GM23338 (cell line): ENCODE results near the gene LCE1E. TPM values are rescaled to one million over a fixed set of nuclear protein-coding genes. Genes with fewer than 3 reads are reported as not detected.

ENCODE experiments used
- ATAC-seq: fragments of 200-7000 bp; cut with Tn5 transposase; 3 replicates; pipeline ENCODE4 v1.9.1; 2020
- DNase-seq: peaks from one replicate; pipeline ENCODE4 v3.0.0-alpha.2; 2015; ENCODE audit warnings: low spot score
- H2AFZ ChIP-seq: fragments of 200-600 bp; sonication (generic); 2 replicates; pipeline ENCODE4 v1.8.0; 2016; ENCODE audit warnings: antibody characterized with exemption, mild to moderate bottlenecking, moderate library complexity
- H3F3A ChIP-seq: fragments of 200-600 bp; sonication (generic); replicated peaks from 2 replicates; pipeline ENCODE4 v1.8.0; 2017; ENCODE audit warnings: antibody characterized with exemption, mixed run types, low read depth
- H3K27ac ChIP-seq: fragments of 200-600 bp; sonication (generic); 2 replicates; pipeline ENCODE4 v1.6.1; 2016; ENCODE audit warnings: low read depth
- H3K27me3 ChIP-seq: fragments of 200-600 bp; sonication (generic); 2 replicates; pipeline ENCODE4 v1.8.0; 2016; ENCODE audit warnings: mild to moderate bottlenecking, mixed run types, moderate library complexity; ENCODE audit not compliant: insufficient read depth
- H3K36me3 ChIP-seq: fragments of 200-600 bp; sonication (generic); 2 replicates; pipeline ENCODE4 v1.8.0; 2016; ENCODE audit warnings: mild to moderate bottlenecking; ENCODE audit not compliant: insufficient read depth
- H3K4me1 ChIP-seq: fragments of 200-600 bp; sonication (generic); 2 replicates; pipeline ENCODE4 v1.8.0; 2016; ENCODE audit warnings: mild to moderate bottlenecking, moderate library complexity; ENCODE audit not compliant: insufficient read depth
- H3K4me2 ChIP-seq: fragments of 200-600 bp; sonication (generic); 2 replicates; pipeline ENCODE4 v1.7.1; 2017; ENCODE audit warnings: mixed run types
- H3K4me3 ChIP-seq: fragments of 200-600 bp; sonication (generic); 2 replicates; pipeline ENCODE4 v1.6.1; 2016; ENCODE audit warnings: mixed run types
- H3K79me2 ChIP-seq: fragments of 200-600 bp; sonication (generic); replicated peaks from 2 replicates; pipeline ENCODE4 v1.8.0; 2017; ENCODE audit warnings: mild to moderate bottlenecking; ENCODE audit not compliant: insufficient read depth
- H3K9me2 ChIP-seq: fragments of 200-600 bp; sonication (generic); 2 replicates; pipeline ENCODE4 v1.8.0; 2017; ENCODE audit not compliant: insufficient read depth
- H4K20me1 ChIP-seq: fragments of 200-600 bp; sonication (generic); replicated peaks from 2 replicates; pipeline ENCODE4 v1.8.0; 2017; ENCODE audit warnings: mild to moderate bottlenecking; ENCODE audit not compliant: insufficient read depth
- H3K27ac Mint-ChIP-seq: 2 replicates; pipeline ENCODE4 v1.8.0; 2020; ENCODE audit warnings: inconsistent platforms, mild to moderate bottlenecking, moderate library complexity, mixed read lengths
- H3K27me3 Mint-ChIP-seq: 3 replicates; pipeline ENCODE4 v1.8.0; 2022; ENCODE audit warnings: low read depth, mild to moderate bottlenecking, moderate library complexity, mixed read lengths, inconsistent platforms; ENCODE audit not compliant: insufficient read depth, poor library complexity
- H3K36me3 Mint-ChIP-seq: 3 replicates; pipeline ENCODE4 v1.8.0; 2021; ENCODE audit warnings: low read depth, mild to moderate bottlenecking, inconsistent platforms, moderate library complexity, mixed read lengths
- H3K4me1 Mint-ChIP-seq: 3 replicates; pipeline ENCODE4 v1.8.0; 2020; ENCODE audit warnings: mild to moderate bottlenecking, inconsistent platforms, mixed read lengths
- H3K4me3 Mint-ChIP-seq: 3 replicates; pipeline ENCODE4 v1.8.0; 2021; ENCODE audit warnings: moderate library complexity, mild to moderate bottlenecking, inconsistent platforms, mixed read lengths
- H3K9me3 Mint-ChIP-seq: 3 replicates; pipeline ENCODE4 v1.8.0; 2020; ENCODE audit warnings: moderate library complexity, mild to moderate bottlenecking, inconsistent platforms, mixed read lengths
- CREB1 ChIP-seq: fragments of 250-450 bp; sonication (Bioruptor Pico); IDR thresholded peaks from 2 replicates; pipeline ENCODE4 v1.5.0; 2020; ENCODE audit warnings: low read depth, mild to moderate bottlenecking, moderate library complexity
- EZH2 ChIP-seq: fragments of 200-600 bp; sonication (generic); IDR thresholded peaks from one replicate; pipeline ENCODE4 v1.8.0; 2017; ENCODE audit warnings: antibody characterized with exemption, mild to moderate bottlenecking, low read depth; ENCODE audit not compliant: unreplicated experiment
- EZH2phosphoT487 ChIP-seq: fragments of 200-600 bp; sonication (generic); IDR thresholded peaks from one replicate; pipeline ENCODE4 v1.8.1; 2018; ENCODE audit warnings: antibody characterized with exemption; ENCODE audit not compliant: unreplicated experiment
- JUNB ChIP-seq: IDR thresholded peaks from one replicate; pipeline ENCODE4 v1.6.1; 2016; ENCODE audit warnings: antibody characterized with exemption; ENCODE audit not compliant: unreplicated experiment
- NANOG ChIP-seq: IDR thresholded peaks from 2 replicates; pipeline ENCODE4 v1.6.1; 2016; ENCODE audit warnings: antibody characterized with exemption, borderline replicate concordance
- POLR2AphosphoS5 ChIP-seq: IDR thresholded peaks from 2 replicates; pipeline ENCODE4 v1.6.1; 2016; ENCODE audit warnings: antibody characterized with exemption, low read depth
- STAT1 ChIP-seq: IDR thresholded peaks from one replicate; pipeline ENCODE4 v1.6.1; 2016; ENCODE audit warnings: antibody characterized with exemption; ENCODE audit not compliant: unreplicated experiment
- ZNF114 ChIP-seq: fragments of 250-450 bp; sonication (Bioruptor Pico); IDR thresholded peaks from 2 replicates; pipeline ENCODE4 v1.5.0; 2020; ENCODE audit warnings: mild to moderate bottlenecking, moderate library complexity
- ZNF331 ChIP-seq: fragments of 250-450 bp; sonication (Bioruptor Pico); IDR thresholded peaks from 2 replicates; pipeline ENCODE4 v1.5.0; 2020; ENCODE audit warnings: low read depth, mild to moderate bottlenecking, moderate library complexity
- polyA plus RNA-seq: library from polyadenylated mRNA; unstranded; fragments of >200 nt; fragmentation: Nextera tagmentation; extraction: Ambion mirVana; gene quantifications from 2 replicates; pipeline ENCODE4 v1.2.1, GENCODE V29; 2016
- total RNA-seq: library from RNA; depleted of rRNA; stranded (reverse); fragments of >200 nt; shearing (Covaris generic); gene quantifications from 2 replicates; pipeline ENCODE4 v1.2.3, GENCODE V29; 2014
- TF ChIP-seq, protein P1 (sequence below): IDR thresholded peaks from 2 replicates; pipeline ENCODE4 v1.6.1; 2016; ENCODE audit warnings: antibody characterized with exemption
- TF ChIP-seq, protein P2 (sequence below): fragments of 250-450 bp; sonication (Bioruptor Pico); IDR thresholded peaks from 2 replicates; pipeline ENCODE4 v1.5.0; 2020; ENCODE audit warnings: mild to moderate bottlenecking, moderate library complexity
- TF ChIP-seq, protein P3 (sequence below), 2 experiments: fragments of 200-600 bp in 1 of 2; sonication (generic) in 1 of 2; conservative IDR thresholded peaks; 2 replicates each; pipeline versions ENCODE4 v1.5.1 to v1.6.1; 2016 to 2017; ENCODE audit warnings: antibody characterized with exemption in 2 of 2, low read depth in 2 of 2, mild to moderate bottlenecking in 2 of 2, moderate library complexity in 1 of 2
- TF ChIP-seq, protein P4 (sequence below): IDR thresholded peaks from one replicate; pipeline ENCODE4 v1.6.1; 2018; ENCODE audit warnings: antibody characterized with exemption; ENCODE audit not compliant: unreplicated experiment

LCE1E gene
- total and polyA plus RNA-seq, 2 experiments from 2014 or later = not detected

DNA sequence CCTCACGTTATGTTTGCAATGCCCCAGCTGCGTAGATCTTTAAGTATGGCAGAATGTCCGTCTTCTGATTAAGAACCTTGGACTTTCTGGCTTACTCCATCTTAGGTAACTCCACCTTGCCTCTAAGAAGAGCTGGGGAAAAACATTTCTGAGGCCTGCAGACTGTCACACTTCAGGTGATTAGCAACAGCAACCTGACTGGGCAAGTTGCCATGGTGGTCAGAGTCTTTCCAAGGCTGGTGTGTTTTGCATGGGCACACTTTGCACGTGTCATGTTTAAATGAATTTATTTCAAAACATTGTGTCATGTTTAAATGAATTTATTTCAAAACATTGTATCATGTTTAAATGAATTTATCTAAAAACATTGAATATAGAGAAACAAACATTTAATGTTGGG lies 27.4 kb upstream of the LCE1E start:
- H3K27me3 Mint-ChIP-seq = peaks cover 5% of the 10 kb centered on the region
- H3K9me3 Mint-ChIP-seq = no peaks in the 10 kb centered on the region; the same call in 2 of the 3 replicates
- H3K4me1 Mint-ChIP-seq = peaks cover 15% of the 10 kb centered on the region; the same call in 2 of the 3 replicates
- no peaks in the 10 kb centered on the region for H4K20me1 ChIP-seq
- 0 out of 2 replicates have a peak, but pooled peaks cover under 1% of the 10 kb centered on the region for H3K9me2 ChIP-seq
- no peak overlapping the region for H2AFZ ChIP-seq
- ATAC-seq (no peak), DNase-seq (no peak)
- TF ChIP-seq STAT1 (no peak), JUNB (no peak), NANOG (no peak), EZH2phosphoT487 (no peak), CREB1 (CRISPR knock-in tag) (no peak), EZH2 (no peak), POLR2AphosphoS5 (no peak), ZNF331 (no peak), ZNF114 (CRISPR knock-in tag) (no peak)
- TF ChIP-seq, protein P1, sequence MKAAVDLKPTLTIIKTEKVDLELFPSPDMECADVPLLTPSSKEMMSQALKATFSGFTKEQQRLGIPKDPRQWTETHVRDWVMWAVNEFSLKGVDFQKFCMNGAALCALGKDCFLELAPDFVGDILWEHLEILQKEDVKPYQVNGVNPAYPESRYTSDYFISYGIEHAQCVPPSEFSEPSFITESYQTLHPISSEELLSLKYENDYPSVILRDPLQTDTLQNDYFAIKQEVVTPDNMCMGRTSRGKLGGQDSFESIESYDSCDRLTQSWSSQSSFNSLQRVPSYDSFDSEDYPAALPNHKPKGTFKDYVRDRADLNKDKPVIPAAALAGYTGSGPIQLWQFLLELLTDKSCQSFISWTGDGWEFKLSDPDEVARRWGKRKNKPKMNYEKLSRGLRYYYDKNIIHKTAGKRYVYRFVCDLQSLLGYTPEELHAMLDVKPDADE = no peak
- TF ChIP-seq, protein P2, sequence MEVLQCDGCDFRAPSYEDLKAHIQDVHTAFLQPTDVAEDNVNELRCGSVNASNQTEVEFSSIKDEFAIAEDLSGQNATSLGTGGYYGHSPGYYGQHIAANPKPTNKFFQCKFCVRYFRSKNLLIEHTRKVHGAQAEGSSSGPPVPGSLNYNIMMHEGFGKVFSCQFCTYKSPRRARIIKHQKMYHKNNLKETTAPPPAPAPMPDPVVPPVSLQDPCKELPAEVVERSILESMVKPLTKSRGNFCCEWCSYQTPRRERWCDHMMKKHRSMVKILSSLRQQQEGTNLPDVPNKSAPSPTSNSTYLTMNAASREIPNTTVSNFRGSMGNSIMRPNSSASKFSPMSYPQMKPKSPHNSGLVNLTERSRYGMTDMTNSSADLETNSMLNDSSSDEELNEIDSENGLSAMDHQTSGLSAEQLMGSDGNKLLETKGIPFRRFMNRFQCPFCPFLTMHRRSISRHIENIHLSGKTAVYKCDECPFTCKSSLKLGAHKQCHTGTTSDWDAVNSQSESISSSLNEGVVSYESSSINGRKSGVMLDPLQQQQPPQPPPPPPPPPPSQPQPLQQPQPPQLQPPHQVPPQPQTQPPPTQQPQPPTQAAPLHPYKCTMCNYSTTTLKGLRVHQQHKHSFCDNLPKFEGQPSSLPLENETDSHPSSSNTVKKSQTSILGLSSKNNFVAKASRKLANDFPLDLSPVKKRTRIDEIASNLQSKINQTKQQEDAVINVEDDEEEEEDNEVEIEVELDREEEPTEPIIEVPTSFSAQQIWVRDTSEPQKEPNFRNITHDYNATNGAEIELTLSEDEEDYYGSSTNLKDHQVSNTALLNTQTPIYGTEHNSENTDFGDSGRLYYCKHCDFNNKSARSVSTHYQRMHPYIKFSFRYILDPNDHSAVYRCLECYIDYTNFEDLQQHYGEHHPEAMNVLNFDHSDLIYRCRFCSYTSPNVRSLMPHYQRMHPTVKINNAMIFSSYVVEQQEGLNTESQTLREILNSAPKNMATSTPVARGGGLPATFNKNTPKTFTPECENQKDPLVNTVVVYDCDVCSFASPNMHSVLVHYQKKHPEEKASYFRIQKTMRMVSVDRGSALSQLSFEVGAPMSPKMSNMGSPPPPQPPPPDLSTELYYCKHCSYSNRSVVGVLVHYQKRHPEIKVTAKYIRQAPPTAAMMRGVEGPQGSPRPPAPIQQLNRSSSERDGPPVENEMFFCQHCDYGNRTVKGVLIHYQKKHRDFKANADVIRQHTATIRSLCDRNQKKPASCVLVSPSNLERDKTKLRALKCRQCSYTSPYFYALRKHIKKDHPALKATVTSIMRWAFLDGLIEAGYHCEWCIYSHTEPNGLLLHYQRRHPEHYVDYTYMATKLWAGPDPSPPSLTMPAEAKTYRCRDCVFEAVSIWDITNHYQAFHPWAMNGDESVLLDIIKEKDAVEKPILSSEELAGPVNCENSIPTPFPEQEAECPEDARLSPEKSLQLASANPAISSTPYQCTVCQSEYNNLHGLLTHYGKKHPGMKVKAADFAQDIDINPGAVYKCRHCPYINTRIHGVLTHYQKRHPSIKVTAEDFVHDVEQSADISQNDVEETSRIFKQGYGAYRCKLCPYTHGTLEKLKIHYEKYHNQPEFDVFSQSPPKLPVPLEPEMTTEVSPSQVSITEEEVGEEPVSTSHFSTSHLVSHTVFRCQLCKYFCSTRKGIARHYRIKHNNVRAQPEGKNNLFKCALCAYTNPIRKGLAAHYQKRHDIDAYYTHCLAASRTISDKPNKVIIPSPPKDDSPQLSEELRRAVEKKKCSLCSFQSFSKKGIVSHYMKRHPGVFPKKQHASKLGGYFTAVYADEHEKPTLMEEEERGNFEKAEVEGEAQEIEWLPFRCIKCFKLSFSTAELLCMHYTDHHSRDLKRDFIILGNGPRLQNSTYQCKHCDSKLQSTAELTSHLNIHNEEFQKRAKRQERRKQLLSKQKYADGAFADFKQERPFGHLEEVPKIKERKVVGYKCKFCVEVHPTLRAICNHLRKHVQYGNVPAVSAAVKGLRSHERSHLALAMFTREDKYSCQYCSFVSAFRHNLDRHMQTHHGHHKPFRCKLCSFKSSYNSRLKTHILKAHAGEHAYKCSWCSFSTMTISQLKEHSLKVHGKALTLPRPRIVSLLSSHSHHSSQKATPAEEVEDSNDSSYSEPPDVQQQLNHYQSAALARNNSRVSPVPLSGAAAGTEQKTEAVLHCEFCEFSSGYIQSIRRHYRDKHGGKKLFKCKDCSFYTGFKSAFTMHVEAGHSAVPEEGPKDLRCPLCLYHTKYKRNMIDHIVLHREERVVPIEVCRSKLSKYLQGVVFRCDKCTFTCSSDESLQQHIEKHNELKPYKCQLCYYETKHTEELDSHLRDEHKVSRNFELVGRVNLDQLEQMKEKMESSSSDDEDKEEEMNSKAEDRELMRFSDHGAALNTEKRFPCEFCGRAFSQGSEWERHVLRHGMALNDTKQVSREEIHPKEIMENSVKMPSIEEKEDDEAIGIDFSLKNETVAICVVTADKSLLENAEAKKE (CRISPR knock-in tag) = no peak
- TF ChIP-seq, protein P3, sequence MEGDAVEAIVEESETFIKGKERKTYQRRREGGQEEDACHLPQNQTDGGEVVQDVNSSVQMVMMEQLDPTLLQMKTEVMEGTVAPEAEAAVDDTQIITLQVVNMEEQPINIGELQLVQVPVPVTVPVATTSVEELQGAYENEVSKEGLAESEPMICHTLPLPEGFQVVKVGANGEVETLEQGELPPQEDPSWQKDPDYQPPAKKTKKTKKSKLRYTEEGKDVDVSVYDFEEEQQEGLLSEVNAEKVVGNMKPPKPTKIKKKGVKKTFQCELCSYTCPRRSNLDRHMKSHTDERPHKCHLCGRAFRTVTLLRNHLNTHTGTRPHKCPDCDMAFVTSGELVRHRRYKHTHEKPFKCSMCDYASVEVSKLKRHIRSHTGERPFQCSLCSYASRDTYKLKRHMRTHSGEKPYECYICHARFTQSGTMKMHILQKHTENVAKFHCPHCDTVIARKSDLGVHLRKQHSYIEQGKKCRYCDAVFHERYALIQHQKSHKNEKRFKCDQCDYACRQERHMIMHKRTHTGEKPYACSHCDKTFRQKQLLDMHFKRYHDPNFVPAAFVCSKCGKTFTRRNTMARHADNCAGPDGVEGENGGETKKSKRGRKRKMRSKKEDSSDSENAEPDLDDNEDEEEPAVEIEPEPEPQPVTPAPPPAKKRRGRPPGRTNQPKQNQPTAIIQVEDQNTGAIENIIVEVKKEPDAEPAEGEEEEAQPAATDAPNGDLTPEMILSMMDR (conservative IDR thresholded peaks at IDR 0.05; ENCODE audit: low read depth in 2 of 2) = no peak
- TF ChIP-seq, protein P4, sequence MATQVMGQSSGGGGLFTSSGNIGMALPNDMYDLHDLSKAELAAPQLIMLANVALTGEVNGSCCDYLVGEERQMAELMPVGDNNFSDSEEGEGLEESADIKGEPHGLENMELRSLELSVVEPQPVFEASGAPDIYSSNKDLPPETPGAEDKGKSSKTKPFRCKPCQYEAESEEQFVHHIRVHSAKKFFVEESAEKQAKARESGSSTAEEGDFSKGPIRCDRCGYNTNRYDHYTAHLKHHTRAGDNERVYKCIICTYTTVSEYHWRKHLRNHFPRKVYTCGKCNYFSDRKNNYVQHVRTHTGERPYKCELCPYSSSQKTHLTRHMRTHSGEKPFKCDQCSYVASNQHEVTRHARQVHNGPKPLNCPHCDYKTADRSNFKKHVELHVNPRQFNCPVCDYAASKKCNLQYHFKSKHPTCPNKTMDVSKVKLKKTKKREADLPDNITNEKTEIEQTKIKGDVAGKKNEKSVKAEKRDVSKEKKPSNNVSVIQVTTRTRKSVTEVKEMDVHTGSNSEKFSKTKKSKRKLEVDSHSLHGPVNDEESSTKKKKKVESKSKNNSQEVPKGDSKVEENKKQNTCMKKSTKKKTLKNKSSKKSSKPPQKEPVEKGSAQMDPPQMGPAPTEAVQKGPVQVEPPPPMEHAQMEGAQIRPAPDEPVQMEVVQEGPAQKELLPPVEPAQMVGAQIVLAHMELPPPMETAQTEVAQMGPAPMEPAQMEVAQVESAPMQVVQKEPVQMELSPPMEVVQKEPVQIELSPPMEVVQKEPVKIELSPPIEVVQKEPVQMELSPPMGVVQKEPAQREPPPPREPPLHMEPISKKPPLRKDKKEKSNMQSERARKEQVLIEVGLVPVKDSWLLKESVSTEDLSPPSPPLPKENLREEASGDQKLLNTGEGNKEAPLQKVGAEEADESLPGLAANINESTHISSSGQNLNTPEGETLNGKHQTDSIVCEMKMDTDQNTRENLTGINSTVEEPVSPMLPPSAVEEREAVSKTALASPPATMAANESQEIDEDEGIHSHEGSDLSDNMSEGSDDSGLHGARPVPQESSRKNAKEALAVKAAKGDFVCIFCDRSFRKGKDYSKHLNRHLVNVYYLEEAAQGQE = no peak
- H3K4me2 ChIP-seq = no peak overlapping the region
- no peaks in the 10 kb centered on the region for H3K27me3 ChIP-seq
- no peaks in the 10 kb centered on the region for H3K36me3 Mint-ChIP-seq
- H3K4me1 ChIP-seq = no peaks in the 10 kb centered on the region; the same call in 1 of the 2 replicates
- no peak overlapping the region for H3K4me3 Mint-ChIP-seq
- no peaks in the 10 kb centered on the region for H3F3A ChIP-seq
- H3K27ac Mint-ChIP-seq = no peak overlapping the region
- H3K27ac ChIP-seq = no peak overlapping the region
- no peaks in the 10 kb centered on the region for H3K36me3 ChIP-seq
- H3K4me3 ChIP-seq = no peak overlapping the region
- H3K79me2 ChIP-seq = no peaks in the 10 kb centered on the region
